ENCODE measurements around the gene HGF.

DNA sequence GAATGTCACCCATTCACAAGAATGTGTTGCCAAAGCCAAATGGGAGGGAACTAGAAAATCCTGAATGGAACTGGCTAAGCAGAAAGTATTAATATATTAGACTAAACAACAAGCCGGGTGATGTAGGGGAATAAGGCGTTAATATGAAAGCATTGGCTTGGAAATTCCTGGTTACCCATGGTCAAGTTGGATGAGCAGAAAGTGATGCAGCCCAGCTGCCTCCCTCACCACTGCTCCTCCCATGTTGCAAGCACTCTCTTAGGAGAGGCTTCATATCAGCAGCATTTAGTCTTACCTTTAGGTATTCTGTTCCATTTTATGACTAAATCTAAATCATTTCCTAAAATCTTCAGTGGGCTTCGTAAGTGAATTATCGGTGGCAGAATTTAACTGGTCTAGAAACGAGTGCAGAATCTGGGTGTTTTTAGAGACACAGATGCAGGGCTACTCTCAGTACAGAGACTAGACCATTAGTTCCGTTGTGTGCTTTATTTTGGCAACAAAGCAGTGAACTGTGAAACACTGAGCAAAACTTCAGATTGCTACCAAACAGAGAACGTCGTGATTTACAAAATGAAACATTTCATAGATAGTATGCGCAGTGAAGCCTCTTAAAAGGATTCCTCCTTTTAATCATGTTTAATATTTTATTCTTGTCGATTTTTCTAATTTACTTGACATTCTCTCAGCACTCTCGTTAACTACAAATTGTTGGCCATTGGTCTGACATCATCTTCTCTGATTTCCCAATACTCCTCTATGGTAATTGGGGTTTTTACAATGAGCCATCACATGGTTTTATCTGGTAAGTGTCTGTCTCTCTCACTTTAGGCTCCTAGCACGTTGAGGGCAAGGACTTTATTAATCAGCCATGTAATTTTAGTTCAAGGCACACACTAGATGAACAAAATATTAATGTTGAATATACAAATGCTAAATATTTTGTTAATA, 22.0 kb upstream of the HGF start:
- TF ChIP-seq, protein P1, sequence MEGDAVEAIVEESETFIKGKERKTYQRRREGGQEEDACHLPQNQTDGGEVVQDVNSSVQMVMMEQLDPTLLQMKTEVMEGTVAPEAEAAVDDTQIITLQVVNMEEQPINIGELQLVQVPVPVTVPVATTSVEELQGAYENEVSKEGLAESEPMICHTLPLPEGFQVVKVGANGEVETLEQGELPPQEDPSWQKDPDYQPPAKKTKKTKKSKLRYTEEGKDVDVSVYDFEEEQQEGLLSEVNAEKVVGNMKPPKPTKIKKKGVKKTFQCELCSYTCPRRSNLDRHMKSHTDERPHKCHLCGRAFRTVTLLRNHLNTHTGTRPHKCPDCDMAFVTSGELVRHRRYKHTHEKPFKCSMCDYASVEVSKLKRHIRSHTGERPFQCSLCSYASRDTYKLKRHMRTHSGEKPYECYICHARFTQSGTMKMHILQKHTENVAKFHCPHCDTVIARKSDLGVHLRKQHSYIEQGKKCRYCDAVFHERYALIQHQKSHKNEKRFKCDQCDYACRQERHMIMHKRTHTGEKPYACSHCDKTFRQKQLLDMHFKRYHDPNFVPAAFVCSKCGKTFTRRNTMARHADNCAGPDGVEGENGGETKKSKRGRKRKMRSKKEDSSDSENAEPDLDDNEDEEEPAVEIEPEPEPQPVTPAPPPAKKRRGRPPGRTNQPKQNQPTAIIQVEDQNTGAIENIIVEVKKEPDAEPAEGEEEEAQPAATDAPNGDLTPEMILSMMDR (IDR thresholded peaks at IDR 0.05; ENCODE audit: poor library complexity): no peak
- TF ChIP-seq EZH2 (IDR thresholded peaks at IDR 0.05; ENCODE audit: borderline replicate concordance) (no peak), EZH2phosphoT487 (IDR thresholded peaks at IDR 0.05; ENCODE audit: low read depth, severe bottlenecking, unreplicated experiment) (no peak)

Measured in hepatocyte (in vitro differentiated cells).